Lower leg skin (tissue), 3 donors: ENCODE data around the gene FEZF2.

Experiments
- POLR2A ChIP-seq, 2 donors: fragments of 450-650 bp; IDR thresholded peaks; one replicate each; pipeline ENCODE4 v1.6.1; 2016 to 2017; ENCODE audit warnings: antibody characterized with exemption in 2 of 2, mild to moderate bottlenecking in 1 of 2, moderate library complexity in 1 of 2
- TF ChIP-seq, protein P1 (sequence below), 3 donors: fragments of 450-650 bp; IDR thresholded peaks; one replicate each; pipeline ENCODE4 v1.5.1; 2016; ENCODE audit warnings: antibody characterized with exemption in 3 of 3, mild to moderate bottlenecking in 3 of 3, moderate library complexity in 2 of 3

DNA sequence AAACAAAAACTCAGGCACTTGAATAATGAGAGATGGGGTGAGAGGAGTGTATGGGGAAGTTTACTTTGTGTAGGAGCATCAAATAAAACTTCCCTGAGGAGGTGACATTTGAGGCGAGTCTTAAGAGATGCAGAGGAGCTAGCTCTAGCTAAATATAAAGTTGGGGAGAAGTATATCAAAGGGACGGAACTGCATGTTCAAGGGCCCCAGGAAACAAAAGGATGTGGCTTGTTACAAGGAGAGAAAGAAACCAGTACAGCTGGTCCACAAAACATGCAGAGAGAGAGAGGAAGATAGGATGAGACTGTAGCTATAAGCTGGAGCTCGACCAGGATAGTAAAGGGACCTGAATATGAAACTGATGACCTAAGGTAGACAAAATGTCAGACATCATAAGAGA lies 17.6 kb downstream of the FEZF2 start:
- TF ChIP-seq, protein P1, sequence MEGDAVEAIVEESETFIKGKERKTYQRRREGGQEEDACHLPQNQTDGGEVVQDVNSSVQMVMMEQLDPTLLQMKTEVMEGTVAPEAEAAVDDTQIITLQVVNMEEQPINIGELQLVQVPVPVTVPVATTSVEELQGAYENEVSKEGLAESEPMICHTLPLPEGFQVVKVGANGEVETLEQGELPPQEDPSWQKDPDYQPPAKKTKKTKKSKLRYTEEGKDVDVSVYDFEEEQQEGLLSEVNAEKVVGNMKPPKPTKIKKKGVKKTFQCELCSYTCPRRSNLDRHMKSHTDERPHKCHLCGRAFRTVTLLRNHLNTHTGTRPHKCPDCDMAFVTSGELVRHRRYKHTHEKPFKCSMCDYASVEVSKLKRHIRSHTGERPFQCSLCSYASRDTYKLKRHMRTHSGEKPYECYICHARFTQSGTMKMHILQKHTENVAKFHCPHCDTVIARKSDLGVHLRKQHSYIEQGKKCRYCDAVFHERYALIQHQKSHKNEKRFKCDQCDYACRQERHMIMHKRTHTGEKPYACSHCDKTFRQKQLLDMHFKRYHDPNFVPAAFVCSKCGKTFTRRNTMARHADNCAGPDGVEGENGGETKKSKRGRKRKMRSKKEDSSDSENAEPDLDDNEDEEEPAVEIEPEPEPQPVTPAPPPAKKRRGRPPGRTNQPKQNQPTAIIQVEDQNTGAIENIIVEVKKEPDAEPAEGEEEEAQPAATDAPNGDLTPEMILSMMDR (IDR thresholded peaks at IDR 0.05), result no peak
- TF ChIP-seq POLR2A (IDR thresholded peaks at IDR 0.05), result no peak
